Measurements from ENCODE around the gene MYL2.

GRCh38 chr12:110965574-110965973, 45.2 kb upstream of the MYL2 start:
- TF ChIP-seq POLR2AphosphoS5 (IDR thresholded peaks at IDR 0.05; ENCODE audit: low read depth, low read length) (no peak), CTCF (IDR thresholded peaks at IDR 0.05 in 2 of 3, conservative IDR thresholded peaks at IDR 0.05 in 1 of 3; ENCODE audit: borderline replicate concordance in 1 of 3, insufficient read depth in 1 of 3, low read depth in 2 of 3, low read length in 2 of 3) (no peak), POLR2A (IDR thresholded peaks at IDR 0.05; ENCODE audit: borderline replicate concordance, extremely low read depth, insufficient read depth, insufficient read length) (no peak), REST (IDR thresholded peaks at IDR 0.05; ENCODE audit: low read depth) (no peak), EZH2phosphoT487 (IDR thresholded peaks at IDR 0.05; ENCODE audit: borderline replicate concordance) (no peak), SP1 (IDR thresholded peaks at IDR 0.05; ENCODE audit: low read depth) (no peak)
